WTC11 (cell line): ENCODE data around the gene SEZ6L. TPM values are rescaled to one million over a fixed set of nuclear protein-coding genes. Genes with fewer than 3 reads are reported as not detected.

Experiments used
- ATAC-seq: fragments of 200-7000 bp; cut with Tn5 transposase; 2 replicates; pipeline ENCODE4 v1.10.0; 2021; ENCODE audit warnings: mild to moderate bottlenecking, moderate library complexity
- CTCF ChIA-PET: fragments of 300-600 bp; sonication (Branson Sonifier 250); formaldehyde crosslinking; loops from one replicate; lab custom pipeline; 2021; ENCODE audit warnings: antibody characterized with exemption; lab: Charles Lee
- POLR2A ChIA-PET: fragments of 350-600 bp; sonication (Branson Sonifier 250); formaldehyde crosslinking; loops from one replicate; lab custom pipeline; 2021; ENCODE audit warnings: antibody characterized with exemption; lab: Charles Lee
- DNase-seq: peaks from one replicate; pipeline ENCODE4 v3.0.0; 2021; ENCODE audit warnings: low spot score
- H3K27ac Mint-ChIP-seq: 2 replicates; pipeline ENCODE4 v1.8.0; 2021; ENCODE audit warnings: mixed read lengths
- H3K27me3 Mint-ChIP-seq: 2 replicates; pipeline ENCODE4 v1.8.0; 2021; ENCODE audit warnings: low read depth, mild to moderate bottlenecking, moderate library complexity, mixed read lengths
- H3K36me3 Mint-ChIP-seq: 2 replicates; pipeline ENCODE4 v1.8.0; 2021; ENCODE audit warnings: mixed read lengths
- H3K4me1 Mint-ChIP-seq: 2 replicates; pipeline ENCODE4 v1.8.0; 2022; ENCODE audit warnings: mixed read lengths
- H3K4me3 Mint-ChIP-seq: 2 replicates; pipeline ENCODE4 v1.8.0; 2021; ENCODE audit warnings: mild to moderate bottlenecking, moderate library complexity, mixed read lengths
- H3K9me3 Mint-ChIP-seq: 2 replicates; pipeline ENCODE4 v1.8.0; 2021; ENCODE audit warnings: mixed read lengths
- CREM ChIP-seq: sonication (generic); formaldehyde crosslinking; IDR thresholded peaks from 2 replicates; pipeline ENCODE4 v1.8.1; 2022; ENCODE audit warnings: mild to moderate bottlenecking, missing genetic modification reagents, moderate library complexity
- CTCF ChIP-seq: fragments of 200-600 bp; IDR thresholded peaks from 2 replicates; pipeline ENCODE4 v1.8.0; 2022; ENCODE audit warnings: antibody characterized with exemption
- FOXP1 ChIP-seq: sonication (generic); formaldehyde crosslinking; IDR thresholded peaks from 2 replicates; pipeline ENCODE4 v1.8.0; 2022; ENCODE audit warnings: missing genetic modification reagents, mild to moderate bottlenecking, moderate library complexity, borderline replicate concordance
- GABPB1 ChIP-seq: sonication (generic); formaldehyde crosslinking; IDR thresholded peaks from 2 replicates; pipeline ENCODE4 v1.8.1; 2023; ENCODE audit warnings: mild to moderate bottlenecking, missing genetic modification reagents
- OVOL2 ChIP-seq: fragments of 250-450 bp; sonication (Bioruptor Pico); IDR thresholded peaks from 2 replicates; pipeline ENCODE4 v1.9.0; 2021; ENCODE audit warnings: mild to moderate bottlenecking, borderline replicate concordance
- ZBTB21 ChIP-seq: sonication (generic); formaldehyde crosslinking; IDR thresholded peaks from 2 replicates; pipeline ENCODE4 v1.8.1; 2023; ENCODE audit warnings: mild to moderate bottlenecking, missing genetic modification reagents, borderline replicate concordance
- ZNF219 ChIP-seq: sonication (generic); formaldehyde crosslinking; IDR thresholded peaks from 2 replicates; pipeline ENCODE4 v1.8.0; 2023; ENCODE audit warnings: missing genetic modification reagents, mild to moderate bottlenecking, borderline replicate concordance
- ZNF396 ChIP-seq: fragments of 250-450 bp; sonication (Bioruptor Pico); IDR thresholded peaks from 2 replicates; pipeline ENCODE4 v1.8.0; 2021; ENCODE audit warnings: mild to moderate bottlenecking, moderate library complexity, borderline replicate concordance
- ZNF532 ChIP-seq: fragments of 250-450 bp; sonication (Bioruptor Pico); IDR thresholded peaks from 2 replicates; pipeline ENCODE4 v1.9.0; 2021; ENCODE audit warnings: mild to moderate bottlenecking, borderline replicate concordance
- total RNA-seq: library from RNA; stranded (reverse); gene quantifications from 3 replicates; pipeline ENCODE4 v1.2.3, GENCODE V29; 2021
- TF ChIP-seq, protein P1 (sequence below): sonication (generic); formaldehyde crosslinking; IDR thresholded peaks from 2 replicates; pipeline ENCODE4 v1.8.1; 2022; ENCODE audit warnings: missing genetic modification reagents, borderline replicate concordance
- TF ChIP-seq, protein P2 (sequence below): sonication (generic); formaldehyde crosslinking; IDR thresholded peaks from 2 replicates; pipeline ENCODE4 v1.8.0; 2022; ENCODE audit warnings: mild to moderate bottlenecking, missing genetic modification reagents
- TF ChIP-seq, protein P3 (sequence below): sonication (generic); formaldehyde crosslinking; IDR thresholded peaks from 2 replicates; pipeline ENCODE4 v1.8.1; 2023; ENCODE audit warnings: mild to moderate bottlenecking, missing genetic modification reagents, moderate library complexity
- TF ChIP-seq, protein P4 (sequence below): sonication (generic); formaldehyde crosslinking; IDR thresholded peaks from 2 replicates; pipeline ENCODE4 v1.8.0; 2022; ENCODE audit warnings: missing genetic modification reagents

Gene SEZ6L
- total RNA-seq, 1 experiment from 2014 or later = 0.57 TPM

DNA sequence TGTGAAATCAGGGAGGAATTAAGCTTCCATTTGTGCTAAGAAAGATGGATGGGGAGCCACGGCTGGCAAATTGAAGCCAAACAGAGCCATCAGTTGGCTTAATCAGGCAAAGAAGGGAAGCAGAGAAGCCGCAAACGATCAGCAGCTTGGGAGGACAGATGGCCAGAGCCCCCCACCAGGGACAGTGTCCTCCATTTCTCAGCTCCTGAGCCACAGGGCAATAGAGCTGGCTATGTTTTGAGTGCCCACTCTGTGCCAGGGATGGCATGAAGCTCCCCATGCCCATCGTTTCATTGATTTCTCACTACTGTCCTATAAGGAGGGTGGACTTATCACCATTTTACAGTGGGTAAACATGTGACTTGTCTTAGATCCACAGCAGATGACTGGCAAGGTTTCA is 133.5 kb downstream of the SEZ6L start:
- ChIA-PET CTCF (interaction anchor here (0.6 to 1.7 kb wide), 7 partner anchors 9 to 530 kb away, joined by 3 to 9 read pairs (median 4); no protein-coding TSS in a partner anchor), POLR2A (no interaction called here)
- no peak for ATAC-seq
- Mint-ChIP-seq H3K36me3 (no peaks in the 10 kb centered on the region), H3K4me3 (no peak overlapping the region), H3K27me3 (no peaks in the 10 kb centered on the region), H3K9me3 (no peaks in the 10 kb centered on the region), H3K4me1 (peaks cover 12% of the 10 kb centered on the region), H3K27ac (no peak overlapping the region)
- DNase-seq = no peak
- TF ChIP-seq, protein P1, sequence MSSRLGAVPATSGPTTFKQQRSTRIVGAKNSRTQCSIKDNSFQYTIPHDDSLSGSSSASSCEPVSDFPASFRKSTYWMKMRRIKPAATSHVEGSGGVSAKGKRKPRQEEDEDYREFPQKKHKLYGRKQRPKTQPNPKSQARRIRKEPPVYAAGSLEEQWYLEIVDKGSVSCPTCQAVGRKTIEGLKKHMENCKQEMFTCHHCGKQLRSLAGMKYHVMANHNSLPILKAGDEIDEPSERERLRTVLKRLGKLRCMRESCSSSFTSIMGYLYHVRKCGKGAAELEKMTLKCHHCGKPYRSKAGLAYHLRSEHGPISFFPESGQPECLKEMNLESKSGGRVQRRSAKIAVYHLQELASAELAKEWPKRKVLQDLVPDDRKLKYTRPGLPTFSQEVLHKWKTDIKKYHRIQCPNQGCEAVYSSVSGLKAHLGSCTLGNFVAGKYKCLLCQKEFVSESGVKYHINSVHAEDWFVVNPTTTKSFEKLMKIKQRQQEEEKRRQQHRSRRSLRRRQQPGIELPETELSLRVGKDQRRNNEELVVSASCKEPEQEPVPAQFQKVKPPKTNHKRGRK = no peak
- no peak for TF ChIP-seq GABPB1 (CRISPR knock-in tag)
- TF ChIP-seq, protein P2, sequence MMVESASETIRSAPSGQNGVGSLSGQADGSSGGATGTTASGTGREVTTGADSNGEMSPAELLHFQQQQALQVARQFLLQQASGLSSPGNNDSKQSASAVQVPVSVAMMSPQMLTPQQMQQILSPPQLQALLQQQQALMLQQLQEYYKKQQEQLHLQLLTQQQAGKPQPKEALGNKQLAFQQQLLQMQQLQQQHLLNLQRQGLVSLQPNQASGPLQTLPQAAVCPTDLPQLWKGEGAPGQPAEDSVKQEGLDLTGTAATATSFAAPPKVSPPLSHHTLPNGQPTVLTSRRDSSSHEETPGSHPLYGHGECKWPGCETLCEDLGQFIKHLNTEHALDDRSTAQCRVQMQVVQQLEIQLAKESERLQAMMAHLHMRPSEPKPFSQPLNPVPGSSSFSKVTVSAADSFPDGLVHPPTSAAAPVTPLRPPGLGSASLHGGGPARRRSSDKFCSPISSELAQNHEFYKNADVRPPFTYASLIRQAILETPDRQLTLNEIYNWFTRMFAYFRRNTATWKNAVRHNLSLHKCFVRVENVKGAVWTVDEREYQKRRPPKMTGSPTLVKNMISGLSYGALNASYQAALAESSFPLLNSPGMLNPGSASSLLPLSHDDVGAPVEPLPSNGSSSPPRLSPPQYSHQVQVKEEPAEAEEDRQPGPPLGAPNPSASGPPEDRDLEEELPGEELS (CRISPR knock-in tag) = no peak
- TF ChIP-seq ZNF396 = no peak
- TF ChIP-seq OVOL2 = no peak
- no peak for TF ChIP-seq CREM (CRISPR knock-in tag)
- no peak for TF ChIP-seq FOXP1 (CRISPR knock-in tag)

- ATAC-seq (no peak), DNase-seq (no peak)
- no peak for TF ChIP-seq ZNF219 (CRISPR knock-in tag)
- POLR2A ChIA-PET = no interaction called here
- Mint-ChIP-seq H3K4me1 (peaks cover 9% of the 10 kb centered on the region), H3K27me3 (no peaks in the 10 kb centered on the region), H3K36me3 (no peaks in the 10 kb centered on the region), H3K9me3 (no peaks in the 10 kb centered on the region; the same call in 1 of the 2 replicates), H3K4me3 (no peak overlapping the region), H3K27ac (no peak overlapping the region)
- CTCF ChIA-PET = interaction anchor here (0.7 to 1.7 kb wide), 4 partner anchors 27 to 530 kb away, joined by 3 to 9 read pairs (median 3); no protein-coding TSS in a partner anchor
These were observed 134.2 kb downstream of the SEZ6L start for GRCh38 chr22:26303475-26303874.

DNA sequence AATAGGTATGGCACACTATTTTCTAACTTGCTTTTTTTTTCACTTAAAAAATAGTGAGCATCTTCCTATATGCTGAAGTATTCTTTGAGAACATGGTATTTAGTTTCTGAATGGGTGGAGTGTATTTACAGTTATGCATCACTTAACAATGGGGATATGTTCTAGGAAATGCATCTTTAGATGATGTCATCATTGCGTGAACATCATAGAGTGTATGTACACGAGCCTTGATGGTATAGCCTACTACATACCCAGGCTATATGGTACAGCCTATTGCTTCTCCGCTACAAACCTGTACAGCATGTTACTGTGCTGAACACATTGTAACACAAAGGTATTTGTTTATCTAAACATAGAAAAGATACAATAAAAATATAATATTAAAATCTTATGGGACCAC is 135.5 kb downstream of the SEZ6L start:
- Mint-ChIP-seq H3K9me3 (no peaks in the 10 kb centered on the region; the same call in 1 of the 2 replicates), H3K4me1 (peaks cover 9% of the 10 kb centered on the region), H3K36me3 (no peaks in the 10 kb centered on the region), H3K4me3 (no peak overlapping the region), H3K27ac (no peak overlapping the region), H3K27me3 (no peaks in the 10 kb centered on the region)
- DNase-seq (no peak), ATAC-seq (no peak)
- POLR2A ChIA-PET = no interaction called here
- CTCF ChIA-PET = interaction anchor here (0.7 kb wide), 1 partner anchor 26 kb away, joined by 3 read pairs; no protein-coding TSS in a partner anchor
- TF ChIP-seq CTCF = no peak
- TF ChIP-seq CREM (CRISPR knock-in tag) = no peak
- TF ChIP-seq, protein P3, sequence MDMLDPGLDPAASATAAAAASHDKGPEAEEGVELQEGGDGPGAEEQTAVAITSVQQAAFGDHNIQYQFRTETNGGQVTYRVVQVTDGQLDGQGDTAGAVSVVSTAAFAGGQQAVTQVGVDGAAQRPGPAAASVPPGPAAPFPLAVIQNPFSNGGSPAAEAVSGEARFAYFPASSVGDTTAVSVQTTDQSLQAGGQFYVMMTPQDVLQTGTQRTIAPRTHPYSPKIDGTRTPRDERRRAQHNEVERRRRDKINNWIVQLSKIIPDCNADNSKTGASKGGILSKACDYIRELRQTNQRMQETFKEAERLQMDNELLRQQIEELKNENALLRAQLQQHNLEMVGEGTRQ (CRISPR knock-in tag) = no peak
- TF ChIP-seq ZBTB21 = no peak
- TF ChIP-seq, protein P4, sequence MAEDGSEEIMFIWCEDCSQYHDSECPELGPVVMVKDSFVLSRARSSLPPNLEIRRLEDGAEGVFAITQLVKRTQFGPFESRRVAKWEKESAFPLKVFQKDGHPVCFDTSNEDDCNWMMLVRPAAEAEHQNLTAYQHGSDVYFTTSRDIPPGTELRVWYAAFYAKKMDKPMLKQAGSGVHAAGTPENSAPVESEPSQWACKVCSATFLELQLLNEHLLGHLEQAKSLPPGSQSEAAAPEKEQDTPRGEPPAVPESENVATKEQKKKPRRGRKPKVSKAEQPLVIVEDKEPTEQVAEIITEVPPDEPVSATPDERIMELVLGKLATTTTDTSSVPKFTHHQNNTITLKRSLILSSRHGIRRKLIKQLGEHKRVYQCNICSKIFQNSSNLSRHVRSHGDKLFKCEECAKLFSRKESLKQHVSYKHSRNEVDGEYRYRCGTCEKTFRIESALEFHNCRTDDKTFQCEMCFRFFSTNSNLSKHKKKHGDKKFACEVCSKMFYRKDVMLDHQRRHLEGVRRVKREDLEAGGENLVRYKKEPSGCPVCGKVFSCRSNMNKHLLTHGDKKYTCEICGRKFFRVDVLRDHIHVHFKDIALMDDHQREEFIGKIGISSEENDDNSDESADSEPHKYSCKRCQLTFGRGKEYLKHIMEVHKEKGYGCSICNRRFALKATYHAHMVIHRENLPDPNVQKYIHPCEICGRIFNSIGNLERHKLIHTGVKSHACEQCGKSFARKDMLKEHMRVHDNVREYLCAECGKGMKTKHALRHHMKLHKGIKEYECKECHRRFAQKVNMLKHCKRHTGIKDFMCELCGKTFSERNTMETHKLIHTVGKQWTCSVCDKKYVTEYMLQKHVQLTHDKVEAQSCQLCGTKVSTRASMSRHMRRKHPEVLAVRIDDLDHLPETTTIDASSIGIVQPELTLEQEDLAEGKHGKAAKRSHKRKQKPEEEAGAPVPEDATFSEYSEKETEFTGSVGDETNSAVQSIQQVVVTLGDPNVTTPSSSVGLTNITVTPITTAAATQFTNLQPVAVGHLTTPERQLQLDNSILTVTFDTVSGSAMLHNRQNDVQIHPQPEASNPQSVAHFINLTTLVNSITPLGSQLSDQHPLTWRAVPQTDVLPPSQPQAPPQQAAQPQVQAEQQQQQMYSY (CRISPR knock-in tag) = no peak
- TF ChIP-seq ZNF532 (CRISPR knock-in tag) = no peak
- no peak for TF ChIP-seq FOXP1 (CRISPR knock-in tag)
